ENCODE results near the gene PKNOX1.
"Not testable (repeated sequence)": the region's sequence is repeated elsewhere in the genome, so short reads cannot be mapped to it uniquely, and the experiment has no call there.

Gene PKNOX1

DNA sequence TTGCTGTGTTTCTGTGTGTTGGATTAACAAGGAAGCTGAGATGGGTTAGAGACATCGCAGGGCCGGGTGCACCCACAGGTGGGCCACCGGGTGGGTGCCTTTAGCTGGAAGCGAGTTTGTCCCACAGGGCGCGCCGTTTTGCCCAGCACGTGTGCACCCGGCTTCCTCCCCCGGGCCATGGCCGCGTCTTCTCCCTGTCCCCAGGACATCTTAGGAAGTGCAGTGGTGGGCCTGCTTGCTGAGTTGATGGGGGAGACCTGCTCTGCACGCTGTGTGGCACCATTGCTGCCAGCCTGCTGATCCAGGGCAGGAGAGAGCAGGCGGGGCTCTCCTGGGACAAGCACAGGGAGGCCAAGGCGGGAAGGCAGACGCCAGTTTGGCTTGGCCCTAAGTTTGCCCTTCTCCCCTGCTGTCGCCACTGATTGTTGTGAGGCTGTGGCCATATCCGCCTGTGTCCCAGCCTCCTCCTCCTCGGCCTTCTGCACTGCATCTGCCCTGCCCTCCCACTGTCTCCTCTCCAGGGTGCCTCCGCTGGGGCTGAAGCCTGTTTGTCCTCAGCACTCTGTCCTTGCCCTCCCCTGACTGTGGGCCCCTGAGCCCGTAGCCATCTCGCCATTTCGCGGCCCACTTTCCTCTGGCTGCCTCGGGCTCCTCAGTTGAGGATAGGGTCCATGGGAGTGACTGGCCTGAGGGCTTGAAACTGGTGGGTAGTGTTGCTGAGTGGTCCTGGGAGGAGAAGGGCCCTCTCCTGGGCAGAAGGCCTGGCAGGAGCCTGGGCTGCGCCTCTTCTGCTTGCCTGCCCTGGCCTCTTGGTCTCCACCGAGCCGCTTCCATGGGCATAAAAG, 47.6 kb downstream of the PKNOX1 start:
- DNase-seq, result no peak

DNA sequence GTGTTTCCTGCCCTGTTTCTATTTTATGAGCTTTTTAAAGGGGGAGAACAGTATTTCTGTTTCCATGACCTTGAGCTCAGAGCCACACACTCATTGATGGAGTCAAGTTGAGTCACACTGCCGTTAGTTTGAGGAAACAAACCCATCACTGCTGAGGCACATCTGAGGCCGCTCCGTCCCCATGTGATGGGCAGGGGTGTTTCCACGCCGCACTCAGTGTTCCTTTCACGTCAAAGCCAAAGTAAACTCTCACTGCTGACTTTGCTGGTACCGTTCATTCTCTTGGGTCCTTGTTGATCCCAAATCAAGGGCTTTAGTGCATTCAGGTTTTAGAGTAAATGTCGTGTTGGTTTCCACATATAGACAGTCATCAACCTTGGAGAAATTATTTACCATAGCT, 48.8 kb downstream of the PKNOX1 start:
- no peak for DNase-seq

DNA sequence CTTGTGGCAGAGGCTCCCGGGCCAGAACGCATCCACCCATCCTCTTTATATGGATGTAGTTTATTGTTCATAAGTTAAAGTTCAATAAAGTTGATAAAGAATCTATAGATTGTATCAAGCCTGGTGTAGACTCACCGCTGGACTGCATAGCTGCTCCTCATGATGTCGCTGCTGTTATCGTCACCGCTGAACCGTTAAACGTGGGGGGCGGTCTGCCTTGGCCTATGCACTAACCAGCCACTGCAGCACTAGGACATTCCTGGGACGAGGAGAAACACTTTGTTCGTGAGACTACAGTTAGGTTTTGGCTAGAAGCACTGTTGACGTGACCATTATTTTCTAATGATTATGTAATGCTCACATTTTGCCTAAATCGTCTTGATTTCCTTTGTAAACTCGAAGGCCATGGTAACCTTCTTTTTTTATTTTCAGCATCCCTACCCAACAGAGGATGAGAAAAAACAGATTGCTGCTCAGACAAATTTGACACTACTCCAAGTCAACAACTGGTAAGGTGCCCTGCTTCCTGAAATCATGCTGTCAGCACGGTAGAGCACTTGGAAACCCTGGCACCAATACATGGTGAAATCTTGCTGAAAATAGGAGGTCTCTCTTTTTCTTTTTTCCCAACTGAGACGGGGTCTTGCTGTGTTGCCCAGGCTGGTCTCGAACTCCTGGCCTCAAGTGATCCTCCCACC, 50.2 kb downstream of the PKNOX1 start:
- DNase-seq, result no peak

DNA sequence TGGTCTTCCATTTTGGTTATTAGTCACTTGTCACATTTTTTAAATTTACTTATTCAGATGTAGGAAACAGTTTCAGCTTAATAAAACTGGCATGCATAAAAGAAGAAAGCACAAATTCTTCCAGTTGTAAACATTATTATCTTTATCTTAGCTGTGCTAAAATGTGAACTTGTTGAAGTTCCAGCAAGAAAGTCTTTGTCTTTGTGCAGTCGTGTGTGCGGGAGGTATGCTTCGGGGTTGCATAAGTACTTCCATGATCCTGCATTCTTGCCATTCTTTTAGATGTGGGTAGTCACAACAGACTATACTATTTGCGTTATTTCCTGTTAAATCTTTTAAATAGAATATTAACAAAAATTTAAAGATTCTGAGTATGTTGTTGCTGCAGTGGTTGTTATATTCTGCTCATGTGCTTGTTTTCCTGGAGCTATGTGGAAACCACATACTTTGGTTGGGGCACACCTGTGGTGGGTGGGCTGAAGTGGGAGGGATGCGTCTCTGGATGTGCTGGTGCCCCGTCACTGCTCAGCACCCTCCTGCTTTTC, 51.3 kb downstream of the PKNOX1 start:
- DNase-seq, result no peak

DNA sequence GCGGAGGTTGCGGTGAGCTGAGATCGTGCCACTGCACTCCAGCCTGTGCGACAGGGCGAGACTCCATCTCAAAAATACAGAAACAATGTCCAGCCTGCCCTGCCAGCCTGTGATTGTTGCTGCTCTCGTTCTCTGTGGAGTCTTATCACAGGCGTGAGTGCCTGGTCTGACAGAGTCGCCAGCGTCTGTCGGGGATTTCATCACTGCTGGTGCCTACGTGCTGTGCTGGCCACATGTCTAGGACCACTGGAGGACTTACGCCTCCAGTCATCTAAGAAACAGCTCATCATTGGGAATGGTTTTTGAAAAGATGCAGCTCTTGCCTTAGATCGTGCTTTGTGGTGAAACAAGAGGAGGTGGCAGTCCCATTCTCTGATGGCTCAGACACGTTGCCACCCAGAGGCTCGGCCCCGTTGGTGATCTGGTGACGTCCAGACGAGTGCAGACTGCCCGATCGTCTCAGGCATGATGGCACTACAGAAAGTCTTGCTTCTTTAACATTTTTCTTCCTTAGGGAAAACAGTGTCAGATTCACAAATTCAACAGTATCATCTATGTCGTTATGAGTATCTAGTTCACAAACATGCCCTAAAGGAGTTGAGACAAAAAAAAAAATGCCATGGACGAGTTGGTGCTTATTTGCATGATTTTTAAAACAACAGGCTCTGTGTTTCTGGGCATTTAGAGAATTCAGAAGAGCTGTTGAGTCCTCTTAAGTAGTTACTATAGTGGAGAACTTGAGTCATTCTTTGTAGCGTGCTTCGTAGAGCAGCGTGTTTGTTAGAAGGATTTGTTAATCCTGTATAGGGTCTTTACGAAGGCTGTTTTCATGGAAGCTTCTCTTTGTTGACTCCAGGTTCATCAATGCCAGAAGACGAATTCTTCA, 53.7 kb downstream of the PKNOX1 start:
- no peak for DNase-seq

DNA sequence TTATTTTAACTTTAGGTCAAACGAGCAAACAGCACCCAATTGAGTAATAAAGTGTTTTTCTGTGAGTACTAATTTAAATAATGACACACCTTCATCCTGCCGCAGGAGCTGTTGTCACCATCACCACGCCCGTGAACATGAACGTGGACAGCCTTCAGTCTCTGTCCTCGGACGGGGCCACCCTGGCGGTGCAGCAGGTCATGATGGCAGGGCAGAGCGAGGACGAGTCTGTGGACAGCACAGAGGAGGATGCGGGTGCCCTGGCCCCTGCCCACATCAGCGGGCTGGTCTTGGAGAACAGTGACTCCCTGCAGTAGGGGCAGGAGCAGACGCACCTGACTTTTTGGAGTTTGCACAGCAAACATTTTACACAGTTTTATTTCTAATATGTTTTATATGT, 55.4 kb downstream of the PKNOX1 start:
- no peak for DNase-seq

DNA sequence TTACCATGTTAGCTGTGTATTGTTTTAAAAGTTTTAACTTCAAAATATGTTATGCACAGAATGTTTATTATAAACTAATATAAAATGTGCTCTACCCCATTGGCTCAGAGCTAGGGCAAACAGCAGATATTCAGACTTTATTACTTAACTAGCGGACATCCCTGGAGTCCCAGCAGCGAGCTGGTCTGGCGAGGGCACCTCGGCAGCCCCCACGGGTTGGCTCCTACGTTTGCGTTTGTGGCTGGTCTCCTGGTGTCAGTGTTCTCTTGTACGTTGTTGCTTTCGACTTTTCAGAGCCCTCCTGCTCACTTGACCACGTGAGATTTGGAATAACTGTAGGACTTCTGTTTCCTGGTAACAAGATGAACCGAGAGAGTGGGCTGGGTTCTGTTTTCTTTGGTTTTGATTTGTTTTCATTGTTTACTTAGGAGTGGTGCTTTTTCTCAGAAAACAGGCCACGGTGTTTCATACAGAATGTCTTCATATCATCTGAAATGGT, 56.8 kb downstream of the PKNOX1 start:
- no peak for DNase-seq

DNA sequence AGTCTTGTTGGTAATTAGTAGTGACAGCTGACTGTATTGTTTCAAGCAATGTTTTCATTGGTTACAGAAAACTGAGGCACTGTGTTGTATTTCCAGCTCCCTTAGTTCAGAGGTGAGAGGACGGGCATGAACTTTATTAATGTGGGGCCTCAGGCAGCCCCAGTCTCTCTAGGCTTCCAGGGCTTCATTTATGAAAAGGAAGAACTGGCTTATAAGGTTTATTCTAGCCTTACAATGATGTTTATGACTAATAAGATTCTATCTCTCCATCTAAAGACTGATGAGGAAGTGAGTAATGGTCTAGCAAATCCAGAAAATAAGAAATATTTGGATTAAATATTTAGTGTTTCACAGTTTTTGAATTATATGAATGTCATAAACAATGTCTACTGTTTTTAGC, 59.7 kb downstream of the PKNOX1 start:
- DNase-seq, result no peak

DNA sequence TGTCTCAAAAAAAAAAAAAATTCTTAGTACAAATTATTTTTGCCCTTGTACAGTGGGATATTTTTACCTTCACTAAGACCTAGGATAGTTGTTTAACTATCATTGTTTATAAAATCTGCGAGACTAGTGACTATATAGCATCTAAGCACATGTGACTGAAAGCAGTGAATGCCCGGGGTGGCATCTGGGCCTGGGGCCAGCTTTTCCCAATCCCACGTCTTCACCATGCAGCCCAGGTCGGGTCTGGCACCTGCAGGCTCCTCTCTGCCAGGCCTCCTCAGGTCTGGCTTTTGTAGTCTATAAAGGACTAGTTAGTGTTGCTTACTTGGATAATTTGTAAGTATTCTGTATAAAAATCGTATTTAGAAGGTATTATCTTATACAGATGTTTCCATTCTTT, 60.5 kb downstream of the PKNOX1 start:
- no peak for DNase-seq

DNA sequence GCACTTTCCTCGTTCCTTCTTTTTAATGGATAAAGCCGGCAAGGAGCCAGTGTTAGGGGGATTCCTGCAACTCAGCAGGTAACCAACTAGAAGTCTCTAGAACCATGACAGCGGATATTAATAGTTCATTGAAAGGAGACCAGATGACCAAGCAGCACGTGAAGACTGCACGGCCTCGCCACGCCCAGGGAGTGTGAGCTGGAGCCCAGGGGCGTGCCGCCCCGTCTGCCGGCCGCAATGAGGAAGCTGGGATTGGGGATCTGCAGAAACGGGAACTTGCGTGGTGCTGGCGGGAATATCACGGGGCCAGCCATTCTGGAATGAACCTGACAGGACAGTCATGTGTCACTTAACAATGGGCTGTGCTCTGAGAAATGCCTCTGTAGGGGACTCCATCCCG, 62.5 kb downstream of the PKNOX1 start:
- DNase-seq, result not testable (repeated sequence)

DNA sequence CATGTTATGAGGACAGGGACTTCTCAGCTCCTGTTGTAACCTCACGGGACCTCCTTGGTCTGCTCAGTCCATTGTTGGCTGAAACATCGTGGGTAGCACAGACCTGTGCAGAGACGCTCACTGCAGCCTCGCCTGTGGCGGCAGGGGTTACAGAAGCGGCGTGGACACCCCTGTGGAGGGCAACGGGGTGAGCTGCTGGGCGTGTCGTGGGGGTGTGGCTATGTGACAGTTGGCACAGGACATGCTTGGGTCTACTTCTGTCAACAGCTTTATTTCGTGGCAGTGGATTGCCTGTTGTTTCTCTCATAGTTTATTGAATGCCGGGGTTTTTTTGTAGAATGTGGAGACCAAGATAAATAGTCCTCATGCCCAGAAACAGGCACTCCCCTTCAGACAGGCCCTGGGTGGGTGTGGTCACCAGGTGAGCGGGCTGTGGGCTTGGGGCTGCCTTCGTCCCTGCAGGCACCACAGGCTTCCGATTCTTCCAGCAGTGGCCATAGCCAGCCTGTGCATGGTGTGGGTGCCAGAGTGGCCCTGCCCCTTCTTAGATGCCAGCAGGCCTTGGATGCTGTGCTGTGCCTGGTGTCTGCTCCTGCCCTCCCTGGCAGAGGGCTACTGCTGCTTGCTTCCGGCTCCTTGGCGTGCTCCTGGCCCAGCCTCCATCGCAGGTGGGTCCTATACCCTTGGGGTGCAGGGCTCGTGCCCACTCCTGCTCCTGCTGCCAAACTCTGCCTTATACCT, 63.7 kb downstream of the PKNOX1 start:
- DNase-seq, result not testable (repeated sequence)

DNA sequence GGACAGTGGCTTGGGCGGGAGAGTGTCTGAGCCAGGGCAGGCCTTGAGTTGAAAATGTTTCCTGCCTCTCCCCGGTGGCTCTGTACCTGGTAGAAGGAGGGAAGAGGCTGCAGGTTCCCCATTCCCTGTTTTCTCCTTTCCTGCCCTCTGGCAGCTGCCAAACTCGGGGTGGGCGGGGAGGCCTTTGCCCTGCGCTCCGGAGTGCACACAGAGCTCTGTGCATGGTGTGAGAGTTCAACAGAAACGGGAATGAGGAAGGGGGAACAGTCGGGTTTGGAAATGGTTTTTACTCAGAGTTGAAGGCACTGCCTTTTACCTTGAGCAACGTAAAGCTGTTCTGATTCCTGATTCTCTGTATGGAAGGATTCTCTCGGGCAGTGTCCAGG, 64.3 kb downstream of the PKNOX1 start:
- not testable (repeated sequence) for DNase-seq

DNA sequence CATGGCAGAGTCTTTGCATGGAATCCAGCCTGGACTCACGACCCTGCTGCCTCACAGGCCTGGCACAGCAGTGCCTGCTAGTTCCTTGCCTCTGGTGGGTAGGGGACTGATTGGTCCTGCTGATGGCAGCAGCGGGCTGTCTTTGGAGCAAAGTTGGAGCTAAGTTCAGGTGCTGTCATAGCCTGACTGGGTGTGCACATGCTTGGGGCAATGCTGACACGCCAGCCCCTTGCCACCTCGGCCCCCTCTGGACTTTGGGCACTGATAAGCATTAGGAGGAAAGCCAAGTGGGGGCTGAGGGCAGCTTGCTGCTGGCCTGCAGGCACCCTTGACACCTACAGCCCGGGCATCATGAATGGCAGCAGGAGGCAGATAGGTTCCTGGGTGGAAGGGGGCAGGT, 67.8 kb downstream of the PKNOX1 start:
- not testable (repeated sequence) for DNase-seq

DNA sequence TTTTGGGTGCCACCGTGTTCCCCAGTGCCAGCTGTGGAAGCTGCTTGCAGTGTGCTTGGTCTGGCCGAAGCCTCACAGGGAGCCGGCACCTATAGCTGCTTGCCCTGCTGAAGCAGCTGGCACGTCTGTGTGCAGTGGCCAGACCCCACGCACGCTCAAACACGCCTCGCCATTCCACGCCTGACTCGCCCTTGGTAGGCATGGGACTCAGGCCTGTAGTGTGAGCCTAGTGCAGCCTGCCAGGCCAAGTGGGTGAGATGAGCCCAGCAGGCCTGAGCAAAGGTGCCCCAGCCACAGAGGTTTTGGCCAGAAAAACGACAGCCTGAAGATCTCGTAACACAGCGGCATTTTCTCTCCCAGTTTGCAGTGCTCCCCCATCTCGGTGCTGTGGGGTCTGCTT, 68.9 kb downstream of the PKNOX1 start:
- not testable (repeated sequence) for DNase-seq

DNA sequence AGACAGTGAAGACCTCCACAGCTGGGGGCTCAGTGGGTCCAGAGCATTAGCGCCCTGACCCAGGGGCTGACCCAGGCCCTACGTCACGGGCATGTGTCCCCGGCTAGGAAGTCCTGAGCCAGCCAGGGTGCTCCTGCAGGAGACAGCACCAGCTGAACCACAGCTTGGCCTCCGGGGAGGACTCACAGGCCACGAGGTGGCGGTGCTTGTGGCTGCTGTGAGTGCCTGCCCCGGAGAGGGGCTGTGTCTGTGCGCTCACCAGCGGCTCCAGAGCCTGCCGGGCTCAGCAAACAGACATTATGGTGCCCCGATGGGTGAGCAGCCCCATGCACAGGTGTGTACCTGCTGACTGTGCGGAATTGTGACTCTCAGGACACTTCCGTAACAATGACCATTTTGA, 70.2 kb downstream of the PKNOX1 start:
- DNase-seq, result not testable (repeated sequence)

DNA sequence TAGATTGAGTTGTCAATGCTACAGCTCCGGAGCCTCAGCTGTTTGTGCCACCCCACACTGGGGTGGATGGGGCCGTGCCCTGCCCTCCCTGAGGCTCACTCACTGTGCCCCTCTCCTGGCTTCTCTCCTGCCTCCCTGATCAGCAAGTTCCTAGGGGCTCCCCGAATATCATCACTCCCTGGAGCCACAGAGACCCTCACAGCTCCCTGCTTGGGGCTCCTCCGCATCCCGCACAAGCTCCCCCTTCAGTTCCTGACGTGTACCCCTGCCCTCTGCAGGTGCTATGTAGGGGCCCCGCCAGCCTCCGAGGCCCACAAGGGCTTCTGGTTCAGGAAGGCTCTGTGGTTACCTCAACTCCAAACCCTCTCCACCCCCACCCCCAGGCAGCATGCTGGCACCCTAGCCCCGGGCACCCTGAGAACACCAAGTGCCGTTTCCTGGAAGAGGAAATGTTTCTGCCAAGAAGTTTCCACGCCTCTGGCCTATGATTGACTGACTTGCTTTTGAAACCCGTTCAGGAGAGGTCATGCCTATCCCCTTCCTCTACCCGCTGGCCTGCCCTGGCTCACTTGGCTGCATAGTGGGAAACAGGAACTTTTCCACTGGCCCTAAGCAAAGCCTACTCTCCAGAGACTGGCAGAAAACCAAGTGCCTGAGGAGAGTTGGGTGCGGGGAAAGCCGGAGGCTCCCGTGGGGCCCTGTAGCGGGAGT, 71.0 kb downstream of the PKNOX1 start:
- not testable (repeated sequence) for DNase-seq

DNA sequence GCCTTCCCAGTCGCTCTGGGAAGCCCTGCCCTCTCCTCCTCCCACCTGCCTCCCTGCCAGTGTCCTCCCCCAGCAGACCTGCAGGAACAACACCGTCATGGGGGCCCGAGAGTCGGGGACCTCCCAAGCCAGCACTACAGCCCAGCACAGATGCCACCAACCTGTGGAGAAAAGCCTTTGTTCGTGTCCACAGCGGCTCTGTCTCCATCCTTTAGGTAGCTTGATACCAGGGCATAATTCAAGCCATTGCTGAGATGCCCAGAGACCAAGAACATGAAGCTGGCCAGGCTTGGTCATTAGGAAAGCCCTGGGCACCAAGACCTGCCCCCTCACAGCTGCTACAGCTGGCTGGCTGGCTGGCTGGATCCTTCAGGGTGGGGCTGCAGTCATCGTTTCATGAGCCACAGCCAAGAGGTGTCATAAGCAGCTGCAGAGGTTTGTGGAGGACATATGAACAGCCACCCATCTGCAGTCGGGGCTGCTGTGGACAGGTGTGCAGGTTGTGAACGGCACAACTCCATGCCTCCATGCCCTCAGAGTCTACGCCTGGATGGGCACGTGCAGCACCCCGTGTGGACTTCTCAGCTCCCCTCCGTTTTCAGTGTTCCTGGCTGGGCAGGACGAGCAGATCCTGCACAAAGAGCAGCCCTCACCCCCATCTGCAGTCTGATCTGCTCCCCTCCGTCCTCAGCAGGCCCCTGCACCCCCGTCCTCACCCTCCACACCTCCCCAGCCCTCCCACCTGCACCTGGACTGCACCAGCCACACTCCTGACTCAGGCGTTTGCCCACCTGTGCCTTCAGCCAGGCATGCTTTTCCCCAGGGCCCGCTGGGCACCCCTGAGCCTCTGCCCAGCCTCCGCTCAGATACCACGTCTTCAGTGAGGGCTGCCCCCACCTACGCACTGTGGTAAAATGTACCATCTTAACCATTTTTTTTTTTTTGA, 71.8 kb downstream of the PKNOX1 start:
- DNase-seq, result not testable (repeated sequence)

DNA sequence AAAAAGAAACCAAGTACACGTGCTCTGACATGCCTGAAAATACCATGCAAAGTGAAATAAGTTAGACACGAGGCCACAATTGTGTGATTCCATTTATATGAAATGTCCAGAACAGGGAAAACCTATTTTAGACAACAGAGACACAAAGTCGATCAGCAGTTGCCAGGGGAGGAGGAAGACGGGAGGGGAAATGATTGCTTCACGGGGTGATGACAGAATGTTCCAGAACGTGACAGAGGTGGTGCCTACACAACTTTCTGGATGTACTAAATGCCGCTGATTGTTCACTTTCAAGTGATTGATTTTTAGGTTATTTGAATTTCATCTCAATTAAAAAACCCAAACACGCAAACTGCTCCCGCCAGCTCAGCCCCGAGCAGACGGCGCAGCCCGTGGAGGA, 78.8 kb downstream of the PKNOX1 start:
- not testable (repeated sequence) for DNase-seq

DNA sequence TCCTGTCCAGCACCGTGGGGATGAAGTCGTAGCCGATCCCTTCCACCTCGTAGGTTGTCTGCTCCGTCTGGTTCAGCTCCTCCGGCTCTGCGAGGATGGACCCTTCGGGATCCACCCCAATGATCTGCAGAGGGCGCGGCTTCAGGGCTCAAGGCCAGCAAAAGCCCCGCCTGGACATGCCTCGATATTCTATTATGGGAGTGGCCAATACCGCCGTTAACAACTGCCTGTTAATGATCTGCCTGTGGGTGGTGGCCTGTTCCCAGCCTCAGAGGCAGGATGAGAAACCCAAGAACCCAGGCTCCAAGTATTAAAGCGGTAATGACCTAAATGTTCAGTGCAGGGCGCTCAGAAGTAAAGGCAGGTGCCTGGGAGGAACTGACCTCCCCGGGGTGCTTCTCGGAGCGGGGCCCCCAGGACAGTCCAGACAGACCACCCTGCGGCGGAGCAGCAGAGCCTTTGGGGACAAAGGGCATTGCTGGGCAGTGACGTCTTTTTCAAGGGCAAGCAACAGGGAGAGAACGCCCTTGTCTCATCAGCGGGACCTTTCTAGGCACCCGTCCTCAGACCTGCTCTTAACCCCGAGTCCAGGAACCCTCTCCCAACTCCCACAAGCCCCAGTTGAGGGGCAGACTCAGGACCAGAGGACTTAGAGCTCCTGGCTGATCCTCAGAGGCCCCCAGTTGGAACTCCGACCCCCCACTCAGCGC, 88.7 kb downstream of the PKNOX1 start:
- DNase-seq, result not testable (repeated sequence)
